ENCODE results near the gene ZNF674. TPM values are rescaled to one million over a fixed set of nuclear protein-coding genes. Genes with fewer than 3 reads are reported as not detected.

Gene ZNF674
- total and polyA plus RNA-seq, 2 donors (not counting 3 experiments of a cell fraction or from before 2014, with no cell fraction given), result 2.5 to 6.7 TPM

- H3K4me1 ChIP-seq (ENCODE audit: control insufficient read depth, extremely low read depth, insufficient read depth, low read length), result peaks cover 45% of the 10 kb centered on the region
- no peaks in the 10 kb centered on the region for H3K36me3 ChIP-seq (ENCODE audit: control insufficient read depth in 2 of 2, extremely low read depth in 1 of 2, insufficient read depth in 2 of 2, low read length in 2 of 2)
- H2AFZ ChIP-seq (ENCODE audit: low read depth, low read length), result no peak overlapping the region
- H3K4me2 ChIP-seq (ENCODE audit: insufficient read depth, low read length), result no peak overlapping the region
- H3K79me2 ChIP-seq (ENCODE audit: control insufficient read depth, insufficient read depth, low read length), result peaks cover 6% of the 10 kb centered on the region
- dilution Hi-C loops (cut with MboI; ENCODE audit: extremely low pct_ligation_motif_present, low sequenced_read_pairs) (no loop called here), intact Hi-C loops (cut with micrococcal nuclease) (no loop called here)
- no peak overlapping the region for H3K4me3 ChIP-seq (replicated peaks in 1 of 3; ENCODE audit: insufficient read depth in 1 of 3, low read depth in 1 of 3, low read length in 3 of 3)
- ChIA-PET CTCF (no interaction called here), POLR2A (no interaction called here)
- H3K9me1 ChIP-seq (replicated peaks; ENCODE audit: control insufficient read depth, extremely low read depth, insufficient read depth, low read length), result no peaks in the 10 kb centered on the region
- H3K27ac ChIP-seq (ENCODE audit: insufficient read depth, low read depth, low read length), result no peak overlapping the region
- no peaks in the 10 kb centered on the region for H3K9me3 ChIP-seq (replicated peaks; ENCODE audit: control insufficient read depth, insufficient read depth, low read length)
- BruUV-seq (replicated peaks), result no TSS peak
- no peak for FAIRE-seq
- H3K27me3 ChIP-seq (ENCODE audit: control insufficient read depth in 2 of 2, insufficient read depth in 2 of 2, low read length in 2 of 2), result no peaks in the 10 kb centered on the region
- no peak overlapping the region for H3K9ac ChIP-seq (replicated peaks; ENCODE audit: extremely low read depth, insufficient read depth, low read length)
- no peak for DNase-seq (ENCODE audit: low read depth, low spot score)
- TF ChIP-seq FOS (IDR thresholded peaks at IDR 0.05; ENCODE audit: borderline replicate concordance, insufficient read depth, low read length) (no peak), EZH2 (IDR thresholded peaks at IDR 0.05; ENCODE audit: borderline replicate concordance, low read depth, low read length, severe bottlenecking) (no peak), POLR2A (IDR thresholded peaks at IDR 0.05; ENCODE audit: low read depth, low read length) (no peak), MYC (IDR thresholded peaks at IDR 0.05; ENCODE audit: low read depth, low read length) (no peak), MAX (IDR thresholded peaks at IDR 0.05; ENCODE audit: insufficient read depth, insufficient read length) (no peak), CTCF (IDR thresholded peaks at IDR 0.05; ENCODE audit: extremely low read depth in 1 of 2, insufficient read depth in 1 of 2, low read depth in 1 of 2, low read length in 2 of 2) (no peak), GATA2 (IDR thresholded peaks at IDR 0.05; ENCODE audit: insufficient read depth, insufficient read length, low read depth, low read length) (no peak), POLR2AphosphoS5 (IDR thresholded peaks at IDR 0.05; ENCODE audit: insufficient read depth, low read depth, low read length) (no peak), JUN (IDR thresholded peaks at IDR 0.05; ENCODE audit: borderline replicate concordance, insufficient read depth, insufficient read length, low read depth) (no peak)
- H4K20me1 ChIP-seq (replicated peaks; ENCODE audit: control insufficient read depth, extremely low read depth, insufficient read depth, low read length), result no peaks in the 10 kb centered on the region
Measured at GRCh38 chrX:46584736-46585135, 39.5 kb upstream of the ZNF674 start.

Data from endothelial cell of umbilical vein (primary cell).